HG03097 (cell line): ENCODE results near the gene DEFB128.
"Not testable (repeated sequence)": the region's sequence is repeated elsewhere in the genome, so short reads cannot be mapped to it uniquely, and the experiment has no call there.

Experiments
- ATAC-seq: cut with Tn5 transposase; IDR thresholded peaks from one replicate; pipeline ENCODE4 v1.9.1; 2021; ENCODE audit not compliant: unreplicated experiment, low FRiP score

DEFB128 gene

GRCh38 chr20:189611-190010 lies at the start of gene DEFB128:
TSS of gene DEFB128 (minus strand) at chr20:189711. CDS start at chr20:189623, 88 bp downstream.
- ATAC-seq: no peak

- ATAC-seq: no peak
Observed at GRCh38 chr20:237929-238328, 48.4 kb upstream of the DEFB128 start.

- no peak for ATAC-seq
Observed at GRCh38 chr20:237489-237888, 48.0 kb upstream of the DEFB128 start.

GRCh38 chr20:235891-236290 lies 46.4 kb upstream of the DEFB128 start:
- no peak for ATAC-seq

DNA sequence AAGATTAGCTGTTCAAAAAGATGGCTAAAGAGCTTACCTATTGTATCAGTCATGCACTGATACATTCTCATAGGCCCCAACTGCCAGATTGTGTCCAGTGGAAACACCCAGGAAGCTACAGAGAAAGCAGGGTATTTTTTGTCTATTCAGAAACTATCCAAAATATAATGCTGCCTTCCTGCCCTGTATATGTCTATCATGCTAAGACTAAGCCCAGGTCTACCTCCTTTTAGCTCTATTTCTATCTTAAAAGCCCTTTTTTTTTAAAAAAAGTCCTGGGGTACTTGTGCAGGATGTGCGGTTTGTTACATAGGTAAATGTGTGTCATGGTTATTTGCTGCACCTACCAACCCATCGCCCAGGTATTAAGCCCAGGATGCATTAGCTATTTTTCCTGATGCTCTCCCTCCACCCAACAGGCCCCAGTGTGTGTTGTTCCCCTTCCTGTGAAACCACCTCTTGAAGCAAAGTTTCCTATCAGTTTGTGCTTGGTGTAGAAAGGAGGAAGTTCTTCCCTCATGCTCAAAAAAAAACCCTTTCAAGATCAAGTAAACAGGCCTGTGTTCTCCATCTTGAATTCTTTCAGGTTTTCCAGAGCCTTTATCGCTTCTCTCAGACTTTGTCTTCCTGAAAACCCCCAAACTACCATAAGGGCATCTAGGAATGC lies 38.1 kb upstream of the DEFB128 start:
- no peak for ATAC-seq

GRCh38 chr20:226958-227357 lies 37.4 kb upstream of the DEFB128 start, which contains the start of gene DEFB129:
TSS of gene DEFB129 (plus strand) at chr20:227258. CDS start at chr20:227289, 31 bp downstream.
- no peak for ATAC-seq

GRCh38 chr20:225879-226278 lies 36.4 kb upstream of the DEFB128 start:
- not testable (repeated sequence) for ATAC-seq

- no peak for ATAC-seq
Observed at GRCh38 chr20:221258-221830, 31.8 kb upstream of the DEFB128 start.

DNA sequence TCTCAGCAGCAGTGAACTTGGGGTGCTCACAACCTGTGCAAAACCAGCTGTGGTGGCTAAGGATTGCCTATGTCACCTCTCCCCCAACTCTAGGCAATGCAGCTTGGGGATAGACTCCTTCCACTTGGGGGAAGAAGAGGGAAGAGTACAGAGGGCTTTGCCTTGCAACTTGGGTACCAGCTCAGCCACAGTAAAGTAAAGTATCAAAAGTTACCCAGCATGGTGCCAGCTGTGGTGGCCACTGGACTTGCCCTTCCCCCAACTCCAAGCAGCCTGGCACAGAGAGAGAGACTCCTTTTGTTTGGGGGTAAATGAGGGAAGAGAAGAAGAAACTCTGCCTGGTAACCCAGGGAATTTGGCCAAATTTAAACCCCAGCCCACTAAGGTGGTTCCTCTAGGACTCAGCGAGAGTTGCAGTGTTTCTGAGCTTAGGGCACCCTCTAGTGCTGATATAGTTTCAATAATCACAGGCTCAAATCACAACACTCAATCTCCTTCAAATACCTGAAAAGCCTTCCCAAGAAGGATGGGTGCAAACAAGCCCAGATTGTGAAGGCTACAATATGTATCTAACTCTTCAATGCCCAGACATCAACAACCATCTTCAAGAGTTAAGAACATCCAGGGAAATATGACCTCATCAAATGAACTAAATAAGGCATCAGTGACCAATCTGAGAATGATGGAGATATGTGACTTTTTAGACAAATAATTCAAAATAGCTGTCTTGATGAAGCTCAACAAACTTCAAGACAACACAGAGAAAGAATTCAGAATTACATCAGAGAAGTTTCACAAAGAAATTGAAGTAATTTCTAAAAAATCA lies 30.0 kb upstream of the DEFB128 start:
- no peak for ATAC-seq

DNA sequence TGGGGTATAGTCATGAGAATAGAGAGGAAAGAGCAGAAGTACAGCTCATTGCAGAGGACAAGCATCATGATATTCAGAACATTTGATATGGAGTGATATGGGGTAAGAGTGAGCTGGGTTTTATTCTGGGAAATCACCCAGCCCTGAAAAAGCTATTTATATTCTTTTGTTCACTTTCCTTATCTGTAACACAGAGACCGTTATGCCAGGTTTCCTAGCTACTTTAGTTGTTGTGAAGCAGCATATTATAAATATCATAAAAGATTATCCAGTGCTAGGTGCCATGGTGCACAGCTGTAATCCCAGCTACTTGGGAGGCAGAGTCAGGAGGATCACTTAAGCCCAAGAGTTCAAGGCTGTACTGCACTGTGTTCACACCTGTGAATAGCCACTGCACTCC lies 27.8 kb upstream of the DEFB128 start:
- no peak for ATAC-seq

DNA sequence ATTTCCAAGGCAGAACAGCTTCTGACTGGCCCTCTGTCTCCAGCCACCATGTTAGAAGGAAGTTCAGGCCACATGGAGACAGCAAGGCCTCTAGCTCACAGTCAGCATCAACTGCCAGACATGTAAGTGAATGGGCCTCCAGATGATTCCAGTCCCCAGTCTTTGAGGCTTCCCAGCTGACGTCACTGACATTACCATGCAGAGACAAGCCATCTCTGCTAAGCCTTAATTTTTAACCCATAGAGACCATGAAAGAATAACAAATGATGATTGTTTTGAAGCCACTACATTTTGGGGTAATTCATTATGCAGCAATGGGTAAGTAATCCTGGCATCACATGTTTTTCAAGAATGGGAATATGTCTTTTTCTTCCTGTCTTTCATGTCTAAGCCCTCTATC lies 26.3 kb upstream of the DEFB128 start:
- no peak for ATAC-seq

- ATAC-seq: no peak
Observed at GRCh38 chr20:214383-214782, 24.9 kb upstream of the DEFB128 start.

- no peak for ATAC-seq
Observed at GRCh38 chr20:210809-211502, 21.4 kb upstream of the DEFB128 start.

DNA sequence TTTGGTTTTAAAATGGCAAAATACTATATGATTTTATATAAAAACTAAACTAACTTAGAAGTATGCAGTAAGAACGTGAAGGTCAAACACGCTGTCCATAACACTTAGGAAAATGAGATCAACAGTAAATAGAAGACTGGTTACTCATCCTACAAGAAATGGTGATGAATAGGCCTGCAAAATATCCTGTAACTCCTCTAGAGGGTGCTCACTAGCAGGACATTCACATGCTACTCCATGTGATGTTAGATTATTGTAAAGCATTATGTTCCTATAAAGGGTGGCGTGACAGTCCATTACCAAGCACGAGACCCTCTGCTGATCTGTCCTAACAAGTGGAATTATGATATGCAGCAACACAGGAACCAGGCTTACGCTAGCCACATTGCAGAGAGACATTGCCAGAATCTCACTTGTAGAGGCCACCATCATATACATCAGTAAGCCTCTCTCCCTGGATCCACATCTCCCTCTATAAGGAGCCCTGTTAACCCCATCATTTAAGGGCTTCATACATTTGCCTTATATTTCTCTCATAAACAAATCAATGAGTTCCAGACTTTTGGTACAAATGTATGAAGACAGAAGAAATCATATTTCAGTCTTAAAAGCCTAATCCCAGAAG lies 19.5 kb upstream of the DEFB128 start:
- no peak for ATAC-seq

- ATAC-seq: not testable (repeated sequence)
Observed at GRCh38 chr20:203630-204029, 14.1 kb upstream of the DEFB128 start.

DNA sequence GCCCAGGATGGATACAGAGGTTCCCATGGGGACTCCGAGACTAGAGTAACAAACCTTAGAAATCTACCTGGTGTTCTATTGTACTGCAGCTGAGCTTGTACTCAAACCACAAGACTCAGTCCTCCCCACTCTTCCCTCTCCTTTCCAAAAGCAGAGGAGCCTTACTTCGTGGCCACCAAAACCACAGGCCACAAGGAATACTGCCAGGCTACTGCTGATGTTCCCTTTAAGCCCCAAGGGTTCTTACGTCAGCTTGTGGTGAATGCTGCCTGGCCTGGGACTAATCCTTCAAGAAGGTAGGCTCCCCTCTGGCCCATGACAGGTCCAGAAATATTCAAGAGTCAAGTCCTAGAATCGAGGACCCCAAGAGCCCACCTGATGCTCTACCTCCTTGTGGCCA lies 10.5 kb upstream of the DEFB128 start:
- no peak for ATAC-seq

DNA sequence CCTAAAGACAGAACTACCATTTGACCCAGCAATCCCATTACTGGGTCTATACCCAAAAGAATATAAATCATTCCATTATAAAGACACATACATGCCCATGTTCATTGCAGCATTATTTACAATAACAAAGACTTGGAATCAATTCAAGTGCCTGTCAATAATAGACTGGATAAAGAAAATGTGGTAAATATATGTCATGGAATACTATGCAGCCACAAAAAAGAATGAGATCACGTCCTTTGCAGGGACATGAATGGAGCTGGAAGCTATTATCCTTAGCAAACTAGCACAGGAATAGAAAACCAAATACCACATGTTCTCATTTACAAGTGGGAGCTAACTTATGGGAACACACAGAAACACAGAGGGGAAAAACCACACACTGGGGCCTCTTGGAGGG lies 8.7 kb upstream of the DEFB128 start:
- ATAC-seq: no peak

GRCh38 chr20:187733-188132 lies 1.8 kb downstream of the DEFB128 start:
- ATAC-seq: no peak

DNA sequence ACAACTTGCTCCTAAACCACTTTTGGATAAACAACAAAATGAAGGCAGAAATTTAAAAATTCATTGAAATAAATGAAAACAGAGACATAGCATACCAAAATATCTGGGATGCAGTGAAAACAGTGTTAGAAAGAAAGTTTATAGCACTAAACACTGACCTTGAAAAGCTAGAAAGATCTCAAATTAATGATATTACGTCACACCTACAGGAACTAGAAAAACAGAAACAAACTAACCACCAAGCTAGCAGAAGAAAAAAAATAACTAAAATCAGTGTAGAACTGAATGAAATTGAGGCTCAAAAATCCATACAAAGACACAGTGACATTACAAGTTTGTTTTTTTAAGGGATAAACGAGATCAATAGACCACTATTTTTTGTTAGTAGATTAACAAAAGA lies 5.2 kb downstream of the DEFB128 start:
- ATAC-seq: no peak

- ATAC-seq: no peak
Observed at GRCh38 chr20:168876-169275, 20.6 kb downstream of the DEFB128 start.

DNA sequence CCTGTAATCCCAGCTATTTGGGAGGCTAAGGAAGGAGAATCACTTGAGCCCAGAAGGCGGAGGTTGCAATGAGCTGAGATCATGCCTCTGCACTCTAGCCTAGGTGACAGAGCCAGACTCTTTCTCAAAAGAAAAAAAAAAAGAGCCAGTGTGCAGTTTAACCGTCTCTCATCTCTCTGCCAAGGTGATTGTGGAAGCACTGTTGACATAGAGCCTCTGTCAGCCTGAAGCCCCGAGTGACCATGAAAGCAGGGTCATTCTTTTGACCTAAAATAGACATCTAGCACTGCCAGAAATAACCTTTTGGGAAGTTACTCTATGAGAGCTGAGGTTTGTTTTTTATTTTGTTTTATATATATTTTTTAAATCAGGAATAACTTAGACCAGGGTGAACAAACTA lies 24.9 kb downstream of the DEFB128 start:
- no peak for ATAC-seq
